PFSK-1 (cell line): Measurements from ENCODE around the gene ADAT2.

Experiments used
- POLR2AphosphoS5 ChIP-seq: IDR thresholded peaks from 2 replicates; pipeline ENCODE4 v1.6.1; 2012; ENCODE audit warnings: low read depth, mild to moderate bottlenecking, control low read depth, low read length, moderate library complexity
- REST ChIP-seq, 2 experiments: IDR thresholded peaks; 2 replicates each; pipeline versions ENCODE4 v1.6.1 to v1.8.0; 2011 to 2012; ENCODE audit warnings: low read depth in 2 of 2, low read length in 2 of 2, control low read depth in 1 of 2, inconsistent platforms in 1 of 2, mild to moderate bottlenecking in 1 of 2, moderate library complexity in 1 of 2; ENCODE audit not compliant: insufficient read depth in 1 of 2
- SIN3A ChIP-seq: IDR thresholded peaks from 2 replicates; pipeline ENCODE4 v1.6.1; 2012; ENCODE audit warnings: mild to moderate bottlenecking, low read length, moderate library complexity, borderline replicate concordance; ENCODE audit not compliant: insufficient read depth
- TAF1 ChIP-seq: IDR thresholded peaks from 2 replicates; pipeline ENCODE4 v1.6.1; 2012; ENCODE audit warnings: low read length, control low read depth, borderline replicate concordance; ENCODE audit not compliant: insufficient read depth

DNA sequence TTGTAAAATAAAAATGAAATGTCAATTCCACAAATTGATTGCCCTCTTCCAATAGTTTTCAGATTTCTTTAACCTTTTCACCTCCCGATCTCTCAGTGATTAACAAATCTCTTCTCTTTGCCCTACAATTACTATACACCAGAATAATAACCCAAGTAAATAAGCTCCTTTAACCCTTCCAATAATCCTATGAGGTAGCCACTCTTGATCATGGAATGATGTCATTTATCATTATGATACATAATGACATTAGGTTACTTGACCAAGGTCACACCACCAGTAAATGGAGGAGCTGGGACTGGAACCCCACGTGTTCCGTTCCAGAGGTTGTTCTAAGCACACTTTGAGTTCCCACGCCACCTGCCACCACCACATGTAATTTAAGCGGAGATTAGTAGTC, 54.8 kb downstream of the ADAT2 start:
- TF ChIP-seq POLR2AphosphoS5 (no peak), REST (IDR thresholded peaks at IDR 0.05; ENCODE audit: insufficient read depth in 1 of 2, low read depth in 2 of 2, low read length in 2 of 2) (no peak), SIN3A (no peak), TAF1 (no peak)
